H9 (cell line): ENCODE data around the gene DMD. TPM values are rescaled to one million over a fixed set of nuclear protein-coding genes. Genes with fewer than 3 reads are reported as not detected.

Experiments
- DNase-seq: peaks from one replicate; pipeline ENCODE4 v3.0.0-alpha.2; 2017
- H2AFZ ChIP-seq: one replicate; pipeline ENCODE4 v1.6.1; 2013; ENCODE audit warnings: mild to moderate bottlenecking, low read length, control low read depth, moderate library complexity
- H2AK5ac ChIP-seq: 2 replicates; pipeline ENCODE4 v1.6.1; 2013; ENCODE audit warnings: low read length, control low read depth, mixed read lengths; ENCODE audit not compliant: insufficient read length
- H2BK120ac ChIP-seq: one replicate; pipeline ENCODE4 v1.6.1; 2013; ENCODE audit warnings: low read depth, mild to moderate bottlenecking, low read length, control low read depth, inconsistent platforms; ENCODE audit not compliant: poor library complexity, severe bottlenecking
- H2BK12ac ChIP-seq: 2 replicates; pipeline ENCODE4 v1.6.1; 2013; ENCODE audit warnings: low read length, control low read depth, mixed read lengths, low read depth; ENCODE audit not compliant: insufficient read length
- H2BK15ac ChIP-seq: 2 replicates; pipeline ENCODE4 v1.6.1; 2013; ENCODE audit warnings: low read depth, low read length, control low read depth
- H2BK20ac ChIP-seq: one replicate; pipeline ENCODE4 v1.6.1; 2013; ENCODE audit warnings: low read depth, mild to moderate bottlenecking, low read length, control low read depth, inconsistent platforms; ENCODE audit not compliant: poor library complexity, severe bottlenecking
- H2BK5ac ChIP-seq: 2 replicates; pipeline ENCODE4 v1.6.1; 2013; ENCODE audit warnings: low read length, control low read depth, mixed read lengths; ENCODE audit not compliant: insufficient read length
- H3K14ac ChIP-seq: 2 replicates; pipeline ENCODE4 v1.6.1; 2013; ENCODE audit warnings: low read length, control low read depth; ENCODE audit not compliant: insufficient read depth
- H3K18ac ChIP-seq: 2 replicates; pipeline ENCODE4 v1.6.1; 2013; ENCODE audit warnings: low read depth, mild to moderate bottlenecking, mixed read lengths, low read length, control low read depth; ENCODE audit not compliant: insufficient read length
- H3K23ac ChIP-seq: 2 replicates; pipeline ENCODE4 v1.6.1; 2013; ENCODE audit warnings: low read length, control low read depth, mixed read lengths, low read depth; ENCODE audit not compliant: insufficient read length
- H3K23me2 ChIP-seq: 2 replicates; pipeline ENCODE4 v1.6.1; 2013; ENCODE audit warnings: low read depth, mild to moderate bottlenecking, mixed read lengths, low read length, control low read depth; ENCODE audit not compliant: insufficient read length, poor library complexity, severe bottlenecking
- H3K27ac ChIP-seq: 2 replicates; pipeline ENCODE4 v1.5.1; 2013; ENCODE audit warnings: low read length, control low read depth, mixed read lengths, low read depth; ENCODE audit not compliant: insufficient read length
- H3K27me3 ChIP-seq: 2 replicates; pipeline ENCODE4 v1.6.1; 2013; ENCODE audit warnings: low read length, control low read depth, inconsistent platforms; ENCODE audit not compliant: insufficient read depth
- H3K4ac ChIP-seq: 2 replicates; pipeline ENCODE4 v1.6.1; 2013; ENCODE audit warnings: low read depth, mild to moderate bottlenecking, control low read depth, inconsistent platforms, low read length, moderate library complexity
- H3K4me1 ChIP-seq: 2 replicates; pipeline ENCODE4 v1.6.1; 2013; ENCODE audit warnings: low read length, control low read depth, inconsistent platforms; ENCODE audit not compliant: insufficient read depth
- H3K4me2 ChIP-seq: 2 replicates; pipeline ENCODE4 v1.6.1; 2013; ENCODE audit warnings: low read length, control low read depth, mixed read lengths; ENCODE audit not compliant: insufficient read length, insufficient read depth
- H3K56ac ChIP-seq: 2 replicates; pipeline ENCODE4 v1.6.1; 2013; ENCODE audit warnings: low read depth, mild to moderate bottlenecking, mixed read lengths, low read length, control low read depth; ENCODE audit not compliant: insufficient read length
- H3K79me1 ChIP-seq: 2 replicates; pipeline ENCODE4 v1.6.1; 2013; ENCODE audit warnings: low read depth, mild to moderate bottlenecking, moderate library complexity, low read length, control low read depth, inconsistent platforms; ENCODE audit not compliant: insufficient read depth, poor library complexity, severe bottlenecking
- H3K79me2 ChIP-seq: 2 replicates; pipeline ENCODE4 v1.6.1; 2013; ENCODE audit warnings: low read length, control low read depth, inconsistent platforms; ENCODE audit not compliant: insufficient read depth
- H3K9ac ChIP-seq: 2 replicates; pipeline ENCODE4 v1.6.1; 2013; ENCODE audit warnings: low read length, control low read depth, mixed read lengths; ENCODE audit not compliant: insufficient read length; ENCODE audit errors: extremely low read depth
- H3K9me3 ChIP-seq: one replicate; pipeline ENCODE4 v1.6.1; 2013; ENCODE audit warnings: low read depth, low read length, inconsistent platforms; ENCODE audit not compliant: control insufficient read depth
- H3T11ph ChIP-seq: one replicate; pipeline ENCODE4 v1.6.1; 2013; ENCODE audit warnings: mild to moderate bottlenecking, low read length, control low read depth, inconsistent platforms
- H4K20me1 ChIP-seq: one replicate; pipeline ENCODE4 v1.6.1; 2013; ENCODE audit not compliant: control insufficient read depth, insufficient read length, insufficient read depth
- H4K5ac ChIP-seq: 2 replicates; pipeline ENCODE4 v1.6.1; 2013; ENCODE audit warnings: low read depth, mild to moderate bottlenecking, mixed read lengths, low read length, control low read depth; ENCODE audit not compliant: insufficient read length
- H4K8ac ChIP-seq: replicated peaks from 2 replicates; pipeline ENCODE4 v1.6.1; 2013; ENCODE audit warnings: low read length, control low read depth, mixed read lengths, low read depth; ENCODE audit not compliant: insufficient read length
- H4K91ac ChIP-seq: 2 replicates; pipeline ENCODE4 v1.6.1; 2013; ENCODE audit warnings: low read depth, mild to moderate bottlenecking, moderate library complexity, mixed read lengths, low read length, control low read depth; ENCODE audit not compliant: insufficient read length
- H3K27ac Mint-ChIP-seq, 3 experiments: 2 replicates in 2 of 3; 3 replicates in 1 of 3; pipeline ENCODE4 v1.8.0; 2020 to 2021; ENCODE audit warnings: mixed read lengths in 3 of 3, mild to moderate bottlenecking in 1 of 3, moderate library complexity in 1 of 3
- H3K27me3 Mint-ChIP-seq: 2 replicates; pipeline ENCODE4 v1.8.0; 2021; ENCODE audit warnings: low read depth, mild to moderate bottlenecking, moderate library complexity, mixed read lengths
- H3K36me3 Mint-ChIP-seq, 3 experiments: 2 replicates in 2 of 3; 3 replicates in 1 of 3; pipeline ENCODE4 v1.8.0; 2020 to 2021; ENCODE audit warnings: low read depth in 3 of 3, mixed read lengths in 3 of 3; ENCODE audit not compliant: insufficient read depth in 1 of 3
- H3K4me1 Mint-ChIP-seq, 2 experiments: 2 replicates each; pipeline ENCODE4 v1.8.0; 2020; ENCODE audit warnings: mixed read lengths in 2 of 2
- H3K4me3 Mint-ChIP-seq, 2 experiments: 2 replicates in 1 of 2; 3 replicates in 1 of 2; pipeline ENCODE4 v1.8.0; 2020 to 2021; ENCODE audit warnings: mild to moderate bottlenecking in 2 of 2, mixed read lengths in 2 of 2, moderate library complexity in 1 of 2
- H3K9me3 Mint-ChIP-seq, 2 experiments: 2 replicates in 1 of 2; 3 replicates in 1 of 2; pipeline ENCODE4 v1.8.0; 2020; ENCODE audit warnings: mild to moderate bottlenecking in 2 of 2, mixed read lengths in 2 of 2, moderate library complexity in 1 of 2
- CTCF ChIP-seq: fragments of 200-600 bp; sonication (generic); conservative IDR thresholded peaks from 3 replicates; pipeline ENCODE4 v1.8.0; 2021; ENCODE audit warnings: antibody characterized with exemption, mild to moderate bottlenecking
- WGBS: extraction: QIAGEN DNeasy Blood & Tissue Kit; methylation state at CpG from one replicate; pipeline ENCODE4 v1.1.7; 2013; ENCODE audit warnings: missing lambda C conversion rate, low lambda C conversion rate, mixed read lengths; ENCODE audit not compliant: insufficient read length; ENCODE audit errors: extremely low coverage; 5-methylcytosine and 5-hydroxymethylcytosine counted together
- total RNA-seq: library from RNA; stranded (reverse); gene quantifications from 2 replicates; pipeline ENCODE4 v1.2.1, GENCODE V29; 2021

The DMD gene
- total RNA-seq, 1 experiment from 2014 or later = 3.8 TPM

DNA sequence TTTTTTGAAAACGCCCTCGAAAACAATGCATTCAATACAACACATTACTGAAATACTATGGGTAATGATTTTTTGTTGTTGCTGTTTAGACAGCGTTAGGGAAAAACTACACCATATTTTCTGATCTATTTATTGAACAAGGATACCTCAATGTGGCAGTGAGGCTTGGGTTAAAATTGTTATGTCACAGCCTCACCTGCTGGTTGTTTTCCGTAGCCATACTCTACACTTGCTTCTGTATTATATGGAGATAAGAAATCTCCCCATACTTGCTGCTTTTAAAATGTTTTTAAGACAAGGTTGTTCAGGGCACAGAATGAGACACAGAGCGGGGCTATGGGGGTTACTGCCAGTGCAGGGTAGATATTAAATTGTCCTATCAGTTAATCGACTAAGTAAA, 1917.9 kb downstream of the DMD start:
- Histone ChIP-seq H2BK12ac (no peak overlapping the region), H3K4me2 (no peak overlapping the region), H2AK5ac (no peak overlapping the region), H3K56ac (no peak overlapping the region), H4K91ac (no peak overlapping the region), H3K79me1 (no peaks in the 10 kb centered on the region), H2BK20ac (no peak overlapping the region), H3K18ac (no peak overlapping the region), H3K27ac (no peak overlapping the region), H3K9me3 (no peaks in the 10 kb centered on the region), H3K4ac (no peak overlapping the region), H3K14ac (no peak overlapping the region), H2BK15ac (no peak overlapping the region), H3K23ac (no peak overlapping the region), H2BK5ac (no peak overlapping the region), H3K27me3 (no peaks in the 10 kb centered on the region), H4K20me1 (no peaks in the 10 kb centered on the region), H2BK120ac (no peak overlapping the region), H4K5ac (no peak overlapping the region), H2AFZ (no peak overlapping the region), H3K4me1 (no peaks in the 10 kb centered on the region), H3K9ac (no peak overlapping the region), H3K79me2 (no peaks in the 10 kb centered on the region), H3K23me2 (no peaks in the 10 kb centered on the region), H3T11ph (no peak overlapping the region), H4K8ac (no peak overlapping the region)
- peak; percentile 49; the same call in 2 of the 3 replicates for TF ChIP-seq CTCF
- Mint-ChIP-seq H3K36me3 (no peaks in the 10 kb centered on the region; a peak in 4 of 7 replicates), H3K4me3 (no peak overlapping the region), H3K27ac (no peak overlapping the region), H3K9me3 (peaks cover 45 to 59% of the 10 kb centered on the region in 2 experiments), H3K27me3 (0 out of 2 replicates have a peak, but pooled peaks cover 1% of the 10 kb centered on the region), H3K4me1 (peaks cover 7 to 9% of the 10 kb centered on the region in 2 experiments; a peak in 3 of 4 replicates)
- no CpG with 5 or more reads among the region's 6 CpGs for WGBS
- DNase-seq = no peak
